ENCODE measurements around the gene ZC3HAV1L.

ZC3HAV1L gene

DNA sequence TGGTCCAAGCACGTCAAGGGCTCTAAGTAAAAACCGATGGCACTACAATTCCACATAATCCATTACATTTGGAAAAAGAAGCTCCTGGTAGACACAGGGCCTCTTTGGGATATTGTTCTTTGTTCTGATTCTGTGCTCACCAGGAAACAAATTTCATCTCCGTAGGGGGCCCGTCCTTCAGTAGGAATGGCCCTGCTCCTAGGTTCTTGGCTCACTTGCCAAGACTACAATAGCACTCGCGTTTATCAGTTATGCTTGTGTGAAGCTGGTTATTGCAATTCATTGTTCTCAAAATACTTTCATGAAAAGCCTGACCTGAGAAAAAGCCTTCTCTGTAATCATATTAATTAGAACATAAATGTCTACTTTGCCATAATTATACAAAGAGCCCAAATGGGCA, 10.3 kb upstream of the ZC3HAV1L start:
- Mint-ChIP-seq H3K4me1 (ENCODE audit: low read depth) (peaks cover 77% of the 10 kb centered on the region), H3K4me3 (peak overlapping the region; percentile 64), H3K9me3 (no peaks in the 10 kb centered on the region), H3K36me3 (ENCODE audit: low read depth) (peaks cover 83% of the 10 kb centered on the region), H3K27ac (peak overlapping the region; percentile 74), H3K27me3 (ENCODE audit: low read depth) (no peaks in the 10 kb centered on the region)
- no peak for DNase-seq (ENCODE audit: low spot score)

DNA sequence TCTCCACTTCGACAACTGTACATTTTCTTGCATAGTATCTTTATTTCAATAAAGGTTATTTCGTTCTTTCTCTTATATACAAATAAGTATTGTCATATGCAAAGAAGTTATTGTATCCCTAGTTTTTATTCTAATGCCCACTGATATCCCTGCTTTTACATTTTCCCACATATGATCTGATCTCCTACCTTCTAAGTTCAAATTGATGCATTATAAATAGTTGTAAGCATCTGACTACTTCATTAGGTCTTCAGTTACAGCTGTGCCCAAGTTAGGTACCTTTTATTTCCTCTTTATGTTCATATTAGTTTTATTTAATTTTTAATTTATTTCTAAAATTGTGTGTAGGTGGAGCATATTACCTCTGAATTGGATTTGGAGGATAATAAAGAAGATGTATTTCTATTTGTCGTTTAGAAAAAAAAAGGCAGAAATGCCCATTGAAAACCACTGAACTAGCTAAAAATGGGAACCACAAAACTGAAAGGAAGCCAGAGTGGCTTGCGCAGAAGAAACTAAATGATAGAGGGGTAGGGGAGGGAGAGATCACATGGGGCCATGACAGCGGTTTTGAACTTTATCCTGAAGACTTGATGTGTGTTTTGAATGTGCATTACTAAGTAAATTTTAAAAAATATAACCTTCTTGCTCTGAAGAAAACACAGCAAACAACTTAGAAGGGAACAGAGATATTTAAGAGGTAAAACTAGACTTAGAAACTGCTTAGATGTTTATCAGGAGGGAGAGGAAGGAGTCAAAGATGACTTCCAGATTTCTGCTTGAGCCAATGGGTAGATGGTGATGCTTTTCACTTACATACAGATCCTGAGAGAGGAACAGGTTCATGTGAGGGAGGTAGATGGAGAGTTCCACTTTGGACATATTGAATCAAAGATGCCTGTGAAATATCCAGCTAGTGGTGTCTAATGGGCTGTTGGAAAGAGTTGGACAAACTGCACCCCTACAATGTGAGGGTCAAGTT, 9.3 kb upstream of the ZC3HAV1L start:
- Mint-ChIP-seq H3K36me3 (ENCODE audit: low read depth) (peaks cover 73% of the 10 kb centered on the region), H3K27me3 (ENCODE audit: low read depth) (no peaks in the 10 kb centered on the region), H3K4me3 (peak overlapping the region; percentile 76), H3K27ac (peak overlapping the region; percentile 90), H3K9me3 (no peaks in the 10 kb centered on the region), H3K4me1 (ENCODE audit: low read depth) (peaks cover 75% of the 10 kb centered on the region)
- peak; percentile 27 for DNase-seq (ENCODE audit: low spot score)

DNA sequence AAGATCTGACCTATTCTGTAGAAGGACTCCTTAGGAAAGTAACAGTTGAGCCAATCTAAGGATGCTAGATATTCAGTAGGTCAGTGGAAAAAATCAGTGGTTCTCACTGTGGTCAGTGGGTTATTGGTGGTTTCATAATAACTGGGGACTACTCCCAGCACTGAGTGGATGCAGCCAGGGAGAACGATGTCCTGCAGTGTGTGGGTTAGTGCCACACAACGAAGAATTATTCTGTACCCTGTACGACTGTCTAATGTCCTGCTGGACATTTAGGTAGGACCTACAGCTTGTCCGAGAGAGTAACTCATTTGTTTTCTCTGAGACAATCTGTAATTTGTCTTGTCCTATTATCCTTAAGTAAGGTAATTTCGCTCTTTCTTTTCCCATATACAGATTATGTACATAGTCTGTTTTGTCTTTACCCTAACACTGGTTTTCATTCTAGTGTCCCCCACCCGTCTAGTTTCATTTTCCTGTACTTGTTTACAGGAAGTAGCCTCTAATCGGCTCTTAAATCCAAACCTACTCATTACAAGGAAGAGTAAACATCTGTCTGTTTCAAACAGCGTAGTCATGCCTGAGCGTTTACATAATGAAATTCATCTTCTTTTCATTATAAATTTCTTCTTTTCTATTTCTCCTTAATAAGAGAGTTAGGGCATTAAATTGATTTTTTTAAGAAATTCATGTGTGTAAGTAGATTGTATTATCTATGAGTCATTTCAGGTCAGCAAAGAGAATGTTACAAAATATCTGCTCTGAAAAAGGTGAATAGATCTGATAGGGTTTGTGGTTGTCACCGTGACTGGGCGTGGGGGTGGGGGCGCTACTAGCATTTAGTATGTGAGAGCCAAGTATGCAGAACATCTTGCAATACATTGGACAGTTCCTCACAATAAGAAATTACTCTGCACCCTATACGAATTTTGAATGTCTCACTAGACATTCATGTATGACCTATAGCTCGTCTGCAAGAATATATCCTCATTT, 8.3 kb upstream of the ZC3HAV1L start:
- peaks cover 72% of the 10 kb centered on the region for H3K4me1 Mint-ChIP-seq (ENCODE audit: low read depth)
- H3K27ac Mint-ChIP-seq = peak overlapping the region; percentile 90
- no peaks in the 10 kb centered on the region for H3K27me3 Mint-ChIP-seq (ENCODE audit: low read depth)
- peaks cover 63% of the 10 kb centered on the region for H3K36me3 Mint-ChIP-seq (ENCODE audit: low read depth)
- peak; percentile 84 for DNase-seq (ENCODE audit: low spot score)
- peak overlapping the region; percentile 76 for H3K4me3 Mint-ChIP-seq
- no peaks in the 10 kb centered on the region for H3K9me3 Mint-ChIP-seq

DNA sequence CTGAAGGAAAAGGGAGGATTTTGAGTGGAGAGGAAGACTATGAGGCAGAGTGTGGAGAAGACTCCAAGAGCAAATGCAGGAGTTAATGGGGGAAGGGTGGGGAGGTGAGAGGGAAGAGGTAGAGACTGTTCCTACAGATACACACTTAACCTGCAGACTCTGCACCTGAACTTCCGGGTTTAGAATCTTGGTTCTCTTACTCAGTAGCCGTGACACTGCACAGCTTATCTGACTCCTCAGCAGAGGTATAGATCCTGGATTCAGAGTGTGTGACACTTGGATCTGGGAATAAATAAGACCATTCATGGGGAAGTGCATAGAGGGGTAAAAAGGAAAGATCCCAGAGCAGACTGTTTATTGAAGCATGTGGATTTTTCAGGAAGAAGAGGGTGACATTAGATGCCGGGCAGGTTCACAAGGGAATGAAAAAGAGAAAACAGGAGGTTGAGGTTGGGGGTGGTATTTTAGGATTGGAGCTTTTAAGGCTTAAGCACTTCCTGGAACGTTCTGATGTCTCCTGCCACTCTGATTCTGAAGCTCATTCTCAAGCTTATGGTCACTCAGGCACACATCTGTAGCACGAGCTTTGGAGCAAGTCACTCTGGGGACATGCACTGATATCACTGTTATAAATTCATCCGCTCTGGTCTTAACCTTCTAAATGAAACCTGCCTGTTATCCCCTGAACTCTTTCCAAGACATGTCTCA, 5.7 kb upstream of the ZC3HAV1L start:
- peaks cover 42% of the 10 kb centered on the region for H3K36me3 Mint-ChIP-seq (ENCODE audit: low read depth)
- H3K4me1 Mint-ChIP-seq (ENCODE audit: low read depth) = peaks cover 65% of the 10 kb centered on the region

DNA sequence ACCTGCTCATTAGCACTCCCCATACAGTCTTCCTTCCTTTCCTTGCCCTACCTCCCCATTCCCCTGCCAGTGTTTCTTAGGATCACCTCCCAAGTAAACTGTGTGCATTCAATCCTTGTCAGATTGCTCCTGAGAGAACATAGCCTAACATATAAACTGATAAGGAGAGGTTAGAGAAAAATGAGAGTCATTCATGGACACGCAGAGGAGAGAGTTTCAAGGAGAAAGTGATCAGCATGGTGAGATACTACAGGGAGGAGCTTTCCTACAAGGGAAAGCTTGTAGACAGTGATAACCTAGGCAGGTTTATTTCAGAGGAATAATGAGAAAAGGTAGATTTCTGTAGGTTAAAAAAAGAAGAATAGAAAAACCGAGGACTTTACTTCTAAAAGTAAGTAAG, 2.8 kb upstream of the ZC3HAV1L start:
- Mint-ChIP-seq H3K4me1 (ENCODE audit: low read depth) (peaks cover 52% of the 10 kb centered on the region), H3K9me3 (no peaks in the 10 kb centered on the region), H3K36me3 (ENCODE audit: low read depth) (peaks cover 21% of the 10 kb centered on the region), H3K4me3 (no peak overlapping the region), H3K27ac (no peak overlapping the region), H3K27me3 (ENCODE audit: low read depth) (peaks cover 3% of the 10 kb centered on the region)
- DNase-seq (ENCODE audit: low spot score) = no peak

More for the DNA sequence above, 5.7 kb upstream of the ZC3HAV1L start:
- peak overlapping the region; percentile 54 for H3K4me3 Mint-ChIP-seq
- DNase-seq (ENCODE audit: low spot score) = no peak
- peak overlapping the region; percentile 75 for H3K27ac Mint-ChIP-seq
- H3K27me3 Mint-ChIP-seq (ENCODE audit: low read depth) = peaks cover 3% of the 10 kb centered on the region
- no peaks in the 10 kb centered on the region for H3K9me3 Mint-ChIP-seq

DNA sequence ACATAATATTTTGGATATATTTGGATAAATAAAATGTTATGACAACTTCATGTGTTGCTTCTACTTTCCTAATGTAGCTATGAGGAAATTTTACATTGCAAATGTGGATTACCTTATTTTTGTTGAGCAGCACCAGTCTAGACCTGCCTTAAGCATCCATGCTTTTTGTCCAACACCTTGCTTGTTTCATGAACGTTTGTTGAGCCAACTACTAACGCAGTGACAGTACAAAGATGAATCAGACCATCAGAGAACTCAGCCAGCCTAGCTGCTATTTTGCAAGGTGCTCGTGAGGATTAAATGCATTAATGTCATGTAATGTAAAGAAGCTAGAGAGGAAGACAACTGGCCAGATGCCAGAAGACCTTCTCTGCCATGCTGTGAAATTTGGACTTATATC, 1.1 kb upstream of the ZC3HAV1L start:
- Mint-ChIP-seq H3K27me3 (ENCODE audit: low read depth) (peaks cover 3% of the 10 kb centered on the region), H3K27ac (no peak overlapping the region), H3K4me1 (ENCODE audit: low read depth) (peaks cover 47% of the 10 kb centered on the region), H3K36me3 (ENCODE audit: low read depth) (peaks cover 21% of the 10 kb centered on the region), H3K9me3 (no peaks in the 10 kb centered on the region), H3K4me3 (peak overlapping the region; percentile 34)
- no peak for DNase-seq (ENCODE audit: low spot score)

DNA sequence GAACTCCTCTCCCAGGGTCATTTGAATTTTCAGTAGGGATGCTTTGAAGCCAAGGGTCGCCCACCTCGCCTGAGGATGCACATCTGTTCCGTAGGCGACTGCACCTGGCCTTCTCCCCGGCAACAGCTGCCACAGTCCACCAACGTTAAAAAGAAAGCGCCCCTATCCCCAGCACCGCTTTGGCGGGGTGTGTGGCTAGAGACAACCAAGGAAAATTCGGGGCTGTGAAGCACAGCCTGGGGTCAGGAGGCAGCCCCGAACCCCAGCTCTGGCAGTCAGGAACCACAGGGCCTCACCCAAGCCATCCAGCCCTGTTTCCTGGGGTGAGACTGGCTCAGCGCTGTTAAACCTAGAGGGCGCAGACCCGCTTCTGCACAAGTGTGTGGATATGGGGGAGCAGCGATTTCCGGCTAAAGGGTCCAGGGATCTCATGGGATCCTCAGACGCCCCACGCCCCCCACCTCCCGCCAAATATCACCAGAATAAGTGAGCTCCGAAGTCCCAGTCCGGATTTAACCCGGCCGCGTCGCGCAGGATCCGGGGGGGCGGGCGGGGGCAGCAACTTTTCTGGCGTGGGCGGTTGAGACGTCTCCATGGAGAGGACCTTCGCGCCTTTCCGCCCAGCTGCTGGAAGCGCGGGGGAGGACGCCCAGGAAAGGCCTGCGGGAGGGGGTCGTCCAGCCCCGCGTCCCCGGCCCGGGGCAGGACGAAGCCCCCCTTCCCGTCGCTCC, 822 bp downstream of the ZC3HAV1L start:
- H3K9me3 Mint-ChIP-seq = no peaks in the 10 kb centered on the region
- H3K27ac Mint-ChIP-seq = peak overlapping the region; percentile 66
- H3K4me1 Mint-ChIP-seq (ENCODE audit: low read depth) = peaks cover 39% of the 10 kb centered on the region
- peaks cover 3% of the 10 kb centered on the region for H3K27me3 Mint-ChIP-seq (ENCODE audit: low read depth)
- peak overlapping the region; percentile 89 for H3K4me3 Mint-ChIP-seq
- peaks cover 28% of the 10 kb centered on the region for H3K36me3 Mint-ChIP-seq (ENCODE audit: low read depth)
- DNase-seq (ENCODE audit: low spot score) = peak; percentile 39

DNA sequence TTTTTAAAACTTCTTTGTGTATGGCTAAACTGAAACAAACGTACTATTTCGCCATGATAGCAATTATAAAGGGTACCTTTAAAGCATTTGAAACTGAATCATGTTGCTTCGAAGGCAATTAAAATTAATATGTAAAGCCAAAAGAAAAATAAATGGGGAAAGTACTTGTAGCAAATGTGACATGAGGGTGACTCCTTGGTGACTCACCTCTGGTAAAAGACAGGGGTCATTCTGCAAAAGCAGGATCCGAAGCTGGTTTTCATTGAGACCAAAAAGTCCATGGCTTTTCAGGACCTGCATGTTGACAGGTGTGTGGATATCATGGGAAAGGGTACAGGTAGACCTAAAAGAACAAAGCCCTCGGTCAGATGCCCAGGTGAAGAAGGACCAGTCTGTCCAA, 1.5 kb downstream of the ZC3HAV1L start:
- Mint-ChIP-seq H3K4me3 (peak overlapping the region; percentile 89), H3K27ac (peak overlapping the region; percentile 39), H3K4me1 (ENCODE audit: low read depth) (peaks cover 37% of the 10 kb centered on the region), H3K27me3 (ENCODE audit: low read depth) (peaks cover 3% of the 10 kb centered on the region), H3K9me3 (no peaks in the 10 kb centered on the region), H3K36me3 (ENCODE audit: low read depth) (peaks cover 33% of the 10 kb centered on the region)
- DNase-seq (ENCODE audit: low spot score) = no peak

DNA sequence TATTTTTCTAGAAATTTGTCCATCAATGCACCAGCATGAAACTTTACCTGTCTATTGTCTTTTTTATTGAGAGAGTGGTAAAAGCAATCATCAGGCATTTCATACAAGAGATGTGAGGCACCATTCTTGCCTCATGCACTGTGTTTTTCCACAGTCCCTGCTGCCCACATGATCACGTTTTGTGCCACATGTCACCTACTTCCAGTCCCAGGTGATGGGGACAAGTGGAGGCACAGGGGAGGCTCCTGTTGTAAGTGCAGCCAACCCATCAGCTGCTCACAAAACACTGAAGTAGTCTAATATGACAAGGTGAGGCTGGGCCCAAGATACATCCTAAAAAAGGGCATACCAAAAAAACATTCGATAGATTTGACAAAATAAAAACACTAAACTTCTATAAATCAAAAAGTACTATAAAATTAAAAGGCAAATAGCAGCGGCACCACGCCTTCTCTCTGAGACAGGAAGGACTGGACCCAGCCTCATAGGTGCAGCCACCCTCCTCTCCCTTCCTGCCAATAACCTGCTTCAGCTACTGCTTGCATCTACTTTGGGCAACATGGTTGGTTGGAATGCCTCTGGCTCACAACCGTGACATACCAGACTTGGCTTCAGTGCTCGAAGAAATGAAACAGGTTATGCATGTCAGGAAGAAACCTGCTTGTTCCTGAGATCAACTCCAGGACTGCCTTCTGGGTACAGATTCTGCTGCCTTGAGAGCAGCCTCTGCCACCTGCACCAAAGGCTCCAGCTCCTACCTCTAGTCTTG, 2.3 kb downstream of the ZC3HAV1L start:
- no peak for DNase-seq (ENCODE audit: low spot score)
- peaks cover under 1% of the 10 kb centered on the region for H3K27me3 Mint-ChIP-seq (ENCODE audit: low read depth)
- H3K4me1 Mint-ChIP-seq (ENCODE audit: low read depth) = peaks cover 34% of the 10 kb centered on the region
- H3K36me3 Mint-ChIP-seq (ENCODE audit: low read depth) = peaks cover 39% of the 10 kb centered on the region
- peak overlapping the region; percentile 39 for H3K27ac Mint-ChIP-seq
- peak overlapping the region; percentile 89 for H3K4me3 Mint-ChIP-seq
- no peaks in the 10 kb centered on the region for H3K9me3 Mint-ChIP-seq

DNA sequence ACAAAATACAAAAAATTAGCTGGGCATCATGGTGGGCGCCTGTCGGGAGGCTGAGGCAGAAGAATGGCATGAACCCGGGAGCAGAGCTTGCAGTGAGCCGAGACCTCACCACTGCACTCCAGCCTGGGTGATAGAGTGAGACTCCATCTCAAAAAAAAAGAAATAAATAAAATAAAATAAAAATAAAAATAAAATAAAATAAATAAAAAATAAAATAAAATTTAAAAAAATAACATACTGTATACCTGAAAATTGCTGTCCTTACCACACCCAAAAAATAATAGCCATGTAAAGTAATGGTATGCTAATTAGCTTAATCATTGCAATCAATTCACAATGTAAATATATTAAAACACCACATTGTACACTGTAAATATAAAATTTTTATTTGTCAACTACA, 3.4 kb downstream of the ZC3HAV1L start:
- Mint-ChIP-seq H3K9me3 (no peaks in the 10 kb centered on the region), H3K4me3 (no peak overlapping the region), H3K27ac (no peak overlapping the region), H3K4me1 (ENCODE audit: low read depth) (peaks cover 34% of the 10 kb centered on the region), H3K36me3 (ENCODE audit: low read depth) (peaks cover 47% of the 10 kb centered on the region), H3K27me3 (ENCODE audit: low read depth) (no peaks in the 10 kb centered on the region)
- DNase-seq (ENCODE audit: low spot score) = no peak

DNA sequence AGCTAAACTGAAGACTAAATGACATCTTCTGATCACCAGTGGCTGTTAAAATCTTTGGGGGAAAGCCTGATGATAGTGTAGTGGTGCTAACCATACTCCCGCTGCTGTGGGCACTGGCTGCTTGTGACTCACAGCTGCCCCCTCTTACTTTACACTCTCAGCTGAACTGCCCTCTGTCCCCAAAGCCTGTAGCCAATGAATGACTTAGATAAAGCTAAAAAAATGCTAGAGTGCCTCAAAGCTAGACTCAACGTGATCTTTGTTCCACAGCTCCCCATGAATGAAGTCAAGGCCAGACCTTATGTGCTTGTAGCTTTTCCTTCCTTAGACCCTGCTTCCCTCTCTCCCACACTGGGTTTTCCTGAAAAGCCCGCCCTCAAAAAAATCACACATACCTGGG, 6.5 kb downstream of the ZC3HAV1L start:
- DNase-seq (ENCODE audit: low spot score) = no peak
- peaks cover 24% of the 10 kb centered on the region for H3K4me1 Mint-ChIP-seq (ENCODE audit: low read depth)
- no peaks in the 10 kb centered on the region for H3K27me3 Mint-ChIP-seq (ENCODE audit: low read depth)
- no peak overlapping the region for H3K4me3 Mint-ChIP-seq
- peaks cover 69% of the 10 kb centered on the region for H3K36me3 Mint-ChIP-seq (ENCODE audit: low read depth)
- no peaks in the 10 kb centered on the region for H3K9me3 Mint-ChIP-seq
- H3K27ac Mint-ChIP-seq = no peak overlapping the region

DNA sequence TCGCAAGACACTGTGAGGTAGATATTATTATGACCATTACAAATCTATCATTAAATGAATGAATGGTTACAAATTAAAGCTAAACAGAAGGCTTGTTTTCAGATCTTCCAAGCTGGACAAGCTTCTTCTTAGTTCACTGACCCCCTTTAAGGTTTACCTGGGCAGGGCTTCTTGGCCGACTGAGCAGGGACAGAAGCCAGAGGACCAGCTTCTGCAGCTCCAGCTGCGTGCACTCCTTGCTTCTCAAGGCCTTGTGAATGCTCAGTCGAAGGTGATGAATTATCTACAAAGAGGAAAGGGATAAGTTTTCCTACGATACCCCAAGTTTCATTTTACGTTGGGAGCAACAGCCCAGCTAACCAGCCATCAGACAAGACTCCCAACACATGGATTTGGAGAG, 9.3 kb downstream of the ZC3HAV1L start:
- Mint-ChIP-seq H3K36me3 (ENCODE audit: low read depth) (peaks cover 67% of the 10 kb centered on the region), H3K9me3 (no peaks in the 10 kb centered on the region), H3K4me3 (no peak overlapping the region), H3K4me1 (ENCODE audit: low read depth) (peaks cover 16% of the 10 kb centered on the region), H3K27me3 (ENCODE audit: low read depth) (no peaks in the 10 kb centered on the region), H3K27ac (peak overlapping the region; percentile 19)
- DNase-seq (ENCODE audit: low spot score) = no peak

Data from T-helper 2 cell treated with Interferon-gamma antibody and Interleukin-4, amounts not matched to agents 5 μg/mL and 100 μg/mL, for 36 hours (primary cell).